T-helper 2 cell treated with Interferon-gamma antibody and Interleukin-4, amounts not matched to agents 100 ng/mL and 5 ng/mL, for 36 hours (primary cell): ENCODE measurements around the gene IGF2BP2. TPM values are rescaled to one million over a fixed set of nuclear protein-coding genes. Genes with fewer than 3 reads are reported as not detected.
"Not testable (repeated sequence)": the region's sequence is repeated elsewhere in the genome, so short reads cannot be mapped to it uniquely, and the experiment has no call there.

Source experiments
- intact Hi-C: fragments of 100-400 bp; cut with micrococcal nuclease; formaldehyde crosslinking; loops from one replicate; pipeline ENCODE4 v1.15.1; 2023
- total RNA-seq: library from RNA; stranded (reverse); gene quantifications from 2 replicates; pipeline ENCODE4 v1.2.3, GENCODE V29; 2022

The IGF2BP2 gene
- total RNA-seq, result 0.07 TPM in 1 of 2 replicates, not detected in the other

- intact Hi-C loops, result loop anchor here (10.0 kb wide), 1 partner anchor 110 kb away; the partner anchor contains the start of gene TRA2B
These were observed at the start of gene IGF2BP2 for GRCh38 chr3:185825006-185825638. Gene IGF2BP2 (minus strand): TSS chr3:185825042. CDS start chr3:185824960, 82 bp downstream.

GRCh38 chr3:185874119-185874518, 49.3 kb upstream of the IGF2BP2 start:
- intact Hi-C loops, result no loop called here

GRCh38 chr3:185867650-185868049, 42.8 kb upstream of the IGF2BP2 start:
- intact Hi-C loops, result no loop called here

- intact Hi-C loops, result no loop called here
These were observed 42.2 kb upstream of the IGF2BP2 start for GRCh38 chr3:185866995-185867394.

DNA sequence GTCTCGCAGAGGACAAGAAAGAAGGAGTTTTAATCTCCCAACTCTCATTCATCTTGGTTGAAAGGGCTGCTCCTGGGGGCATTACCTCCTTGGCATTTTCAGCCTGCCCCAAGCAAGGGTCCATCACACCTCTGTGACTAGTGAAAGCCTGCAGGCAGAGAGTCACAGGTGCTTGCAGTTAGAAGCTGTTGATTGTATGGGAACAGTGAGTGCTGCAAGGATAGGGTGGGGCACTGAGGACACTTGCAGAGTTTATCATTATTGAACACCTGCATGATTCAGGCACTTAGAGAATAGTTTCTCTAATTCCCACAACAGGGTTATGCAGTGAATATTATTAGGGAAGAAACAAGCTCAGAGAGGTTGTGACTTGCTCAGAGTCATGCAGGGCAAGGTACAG, 41.7 kb upstream of the IGF2BP2 start:
- intact Hi-C loops, result no loop called here

- intact Hi-C loops, result no loop called here
These were observed 40.4 kb upstream of the IGF2BP2 start for GRCh38 chr3:185865247-185865646.

DNA sequence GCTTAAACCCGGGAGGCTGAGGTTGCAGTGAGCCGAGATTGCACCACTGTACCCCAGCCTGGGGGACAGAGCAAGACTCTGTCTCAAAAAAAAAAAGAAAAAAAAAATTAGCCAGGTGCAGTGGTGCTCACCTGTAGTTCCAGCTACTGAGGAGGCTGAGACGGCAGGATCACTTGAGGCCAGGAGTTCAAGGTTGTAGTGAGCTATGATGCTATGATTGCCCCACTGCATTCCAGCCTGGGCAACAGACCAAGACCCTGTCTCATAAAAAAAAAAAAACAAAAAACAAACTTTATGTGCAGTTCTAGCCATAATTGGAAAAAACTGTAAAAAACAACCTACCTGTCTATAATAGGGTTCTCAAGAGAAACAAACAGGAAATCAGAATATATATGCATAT, 39.9 kb upstream of the IGF2BP2 start:
- intact Hi-C loops, result no loop called here

DNA sequence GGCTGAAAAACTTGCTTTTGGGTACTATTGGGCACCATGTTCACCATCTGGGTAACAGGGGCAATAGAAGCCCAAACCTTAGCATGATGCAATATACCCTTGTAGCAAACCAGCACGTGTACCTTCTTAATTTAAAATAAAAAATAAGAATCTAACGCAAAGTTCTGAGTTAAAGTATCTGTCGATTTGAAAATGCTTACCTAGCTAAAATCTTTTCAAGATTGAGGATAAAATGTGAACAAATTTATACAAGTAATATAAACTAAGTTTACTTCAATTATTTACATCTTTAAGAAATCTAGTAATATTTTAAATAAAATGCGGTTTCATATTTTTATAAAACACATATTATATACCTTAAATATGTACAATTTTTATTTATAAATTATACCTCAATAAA, 38.1 kb upstream of the IGF2BP2 start:
- intact Hi-C loops, result no loop called here

GRCh38 chr3:185859294-185859972, 34.6 kb upstream of the IGF2BP2 start:
- intact Hi-C loops, result no loop called here

DNA sequence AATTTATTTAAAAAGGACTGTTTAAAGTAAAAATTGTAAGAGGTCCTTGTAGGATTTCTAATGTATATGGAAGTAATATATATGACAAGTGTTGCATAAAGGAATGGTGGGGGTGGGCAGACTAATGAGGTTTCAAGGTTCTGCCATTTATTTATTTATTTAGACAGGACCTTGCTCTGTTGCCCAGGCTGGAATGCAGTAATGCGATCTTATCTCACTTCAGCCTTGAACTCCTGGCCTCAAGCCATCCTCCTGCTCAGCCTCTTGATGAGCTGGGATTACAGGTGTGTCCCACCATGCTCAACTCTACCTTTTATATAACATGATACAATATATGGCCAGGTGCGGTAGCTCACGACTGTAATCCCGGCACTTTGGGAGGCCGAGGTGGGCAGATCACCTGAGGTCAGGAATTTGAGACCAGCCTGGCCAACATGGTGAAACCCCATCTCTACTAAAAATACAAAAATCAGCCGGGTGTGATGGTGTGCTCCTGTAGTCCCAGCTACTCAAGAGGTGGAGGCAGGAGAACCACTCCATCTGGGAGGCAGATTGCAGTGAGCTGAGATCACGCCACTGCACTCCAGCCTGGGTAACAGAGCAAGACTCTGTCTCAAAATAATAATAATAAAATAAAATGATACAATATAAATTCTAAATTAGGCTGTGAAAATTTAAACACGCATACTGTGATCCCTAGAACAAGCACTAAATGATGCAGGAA, 33.8 kb upstream of the IGF2BP2 start:
- intact Hi-C loops, result no loop called here

- intact Hi-C loops, result no loop called here
These were observed 32.4 kb upstream of the IGF2BP2 start for GRCh38 chr3:185857208-185857607.

- intact Hi-C loops, result no loop called here
These were observed 31.8 kb upstream of the IGF2BP2 start for GRCh38 chr3:185856652-185857051.

GRCh38 chr3:185853771-185854170, 28.9 kb upstream of the IGF2BP2 start:
- intact Hi-C loops, result not testable (repeated sequence)

- intact Hi-C loops, result no loop called here
These were observed 27.8 kb upstream of the IGF2BP2 start for GRCh38 chr3:185852635-185853034.

DNA sequence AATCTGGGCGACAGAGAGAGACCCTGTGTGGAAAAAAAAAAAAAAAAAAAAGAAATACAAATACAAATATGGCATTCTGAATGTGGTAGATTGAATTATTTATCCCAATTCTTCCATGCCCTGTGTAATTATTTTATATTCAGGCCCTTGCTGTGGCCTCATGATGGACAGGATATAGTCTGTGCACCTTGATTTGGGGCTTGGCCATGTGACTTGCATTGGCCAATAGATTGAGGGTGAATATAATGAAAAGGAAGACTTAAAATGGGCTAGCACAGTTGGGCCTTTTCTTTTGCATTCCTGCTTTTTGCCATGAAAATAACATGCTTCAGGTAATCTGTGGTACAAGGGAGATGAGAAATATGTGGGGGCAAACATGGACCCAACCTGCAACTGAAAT, 27.1 kb upstream of the IGF2BP2 start:
- intact Hi-C loops, result no loop called here

DNA sequence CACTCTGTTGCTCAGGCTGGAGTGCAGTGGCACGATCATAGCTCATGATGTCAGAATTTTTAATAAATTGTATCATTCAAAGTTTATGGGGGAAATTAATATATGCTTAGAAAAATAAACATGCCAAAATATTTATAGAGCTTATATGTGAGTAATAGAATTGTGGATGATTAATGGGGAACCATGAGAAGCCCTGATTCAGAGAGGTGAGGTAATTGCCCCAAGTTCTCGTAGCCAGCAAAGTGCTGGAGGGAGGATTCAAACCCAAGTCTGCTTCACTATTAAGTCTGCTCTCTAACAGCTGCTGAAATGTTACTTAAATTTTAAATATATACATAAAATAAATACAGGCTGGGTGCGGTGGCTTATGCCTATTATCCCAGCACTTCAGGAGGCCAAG, 26.2 kb upstream of the IGF2BP2 start:
- intact Hi-C loops, result no loop called here

GRCh38 chr3:185847506-185847905, 22.7 kb upstream of the IGF2BP2 start:
- intact Hi-C loops, result no loop called here

DNA sequence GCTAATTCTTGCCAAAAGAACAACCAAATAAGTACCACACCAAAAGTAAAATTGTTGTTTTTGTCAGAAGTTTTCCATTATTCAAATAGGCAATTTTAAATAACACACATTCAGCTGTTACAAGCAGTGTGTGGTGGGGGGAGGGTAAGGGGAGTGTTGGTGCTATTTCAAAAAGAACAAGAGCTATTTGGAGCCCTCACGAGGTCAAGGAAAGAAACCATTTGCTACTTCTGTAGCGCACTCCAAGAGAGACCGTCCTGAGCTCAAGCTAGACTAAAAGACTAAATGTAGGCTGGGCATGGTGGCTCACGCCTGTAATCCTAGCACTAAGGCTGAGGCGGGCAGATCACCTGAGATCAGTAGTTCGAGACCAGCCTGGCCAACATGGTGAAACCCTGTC, 21.2 kb upstream of the IGF2BP2 start:
- intact Hi-C loops, result no loop called here

DNA sequence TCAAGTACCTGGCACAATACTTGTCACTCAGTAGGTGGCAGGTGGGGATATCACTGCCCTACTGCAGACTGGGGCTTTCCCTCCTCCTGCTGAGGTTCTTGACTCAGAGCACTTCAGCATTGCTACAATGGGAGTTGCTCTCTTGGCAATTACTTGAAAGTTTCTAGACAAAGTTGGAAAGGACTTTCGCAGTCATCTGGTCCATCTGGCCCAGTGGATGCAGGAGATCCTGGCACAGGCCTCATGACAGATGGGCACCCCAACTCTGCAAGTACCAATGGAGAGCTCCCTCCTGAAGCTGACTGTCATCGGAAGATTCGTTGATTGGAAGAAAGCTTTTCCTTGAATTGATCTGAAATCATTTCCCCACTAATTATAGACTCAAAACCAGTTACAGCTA, 19.2 kb upstream of the IGF2BP2 start:
- intact Hi-C loops, result no loop called here

GRCh38 chr3:185843635-185844034, 18.8 kb upstream of the IGF2BP2 start:
- intact Hi-C loops, result no loop called here

GRCh38 chr3:185843126-185843525, 18.3 kb upstream of the IGF2BP2 start:
- intact Hi-C loops, result no loop called here

- intact Hi-C loops, result no loop called here
These were observed 17.4 kb upstream of the IGF2BP2 start for GRCh38 chr3:185842241-185842640.
